GM18526 (cell line): ENCODE data around the gene GPSM1.

ENCODE experiments used
- POLR2A ChIP-seq: IDR thresholded peaks from 3 replicates; pipeline ENCODE4 v1.6.1; 2011; ENCODE audit not compliant: insufficient read length; ENCODE audit errors: extremely low read depth

The GPSM1 gene

DNA sequence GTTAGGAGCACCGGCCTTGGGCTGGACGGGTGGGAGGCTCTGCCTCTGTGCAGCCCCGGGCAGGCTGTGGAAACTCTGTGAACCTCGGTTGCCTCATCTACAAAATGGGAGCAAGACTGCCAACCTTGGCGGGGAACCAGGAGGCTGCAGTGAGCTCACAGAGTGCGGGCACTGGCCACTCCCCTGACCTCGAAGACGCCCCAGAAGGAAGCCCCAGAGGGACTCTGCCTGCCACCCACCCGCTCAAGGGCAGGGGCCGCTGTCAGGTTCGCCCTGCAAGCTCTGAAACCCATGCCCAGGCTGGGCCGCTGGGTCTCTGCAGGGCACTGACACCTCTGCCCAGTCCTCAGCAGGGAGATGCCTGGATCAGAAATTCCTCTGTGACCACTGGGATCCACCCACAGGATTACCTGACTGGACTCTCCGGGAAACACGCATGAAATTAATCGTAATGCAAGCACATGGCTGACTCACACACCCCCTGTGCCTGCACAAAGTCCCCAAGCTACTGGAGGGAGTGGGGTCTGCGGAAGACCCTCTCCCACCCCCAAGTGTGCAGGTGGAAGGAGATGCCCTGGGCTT lies 30.8 kb upstream of the GPSM1 start:
- no peak for TF ChIP-seq POLR2A

DNA sequence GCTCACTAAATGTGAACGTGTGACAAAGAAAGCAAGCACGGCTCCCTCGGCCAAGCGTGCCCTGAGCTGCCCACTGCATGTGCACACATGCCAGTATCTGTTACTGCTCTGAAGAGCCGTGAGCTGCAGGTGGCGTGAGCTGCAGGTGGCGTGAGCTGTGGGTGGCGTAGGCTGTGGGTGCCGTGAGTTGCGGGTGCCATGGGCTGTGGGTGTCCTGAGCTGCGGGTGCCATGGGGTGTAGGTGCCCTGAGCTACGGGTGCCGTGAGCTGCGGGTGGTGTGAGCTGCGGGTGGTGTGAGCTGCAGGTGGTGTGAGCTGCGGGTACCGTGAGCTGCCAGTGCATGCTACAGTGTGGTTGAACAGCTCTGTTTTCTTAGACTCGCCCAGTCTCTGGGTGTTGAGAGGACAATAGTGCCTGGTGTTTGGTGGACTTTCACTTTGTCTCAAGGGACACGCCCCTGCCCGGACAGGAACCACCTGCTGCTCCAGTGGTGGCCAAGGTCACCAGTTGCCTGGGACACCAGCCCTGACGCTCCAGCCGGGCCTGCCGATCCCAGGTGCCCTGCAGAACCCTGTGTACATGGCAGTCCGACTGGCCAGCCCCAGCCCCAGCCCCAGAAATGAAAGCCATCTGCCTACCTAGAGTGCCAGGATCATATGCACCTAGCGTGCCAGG lies 30.2 kb upstream of the GPSM1 start:
- TF ChIP-seq POLR2A: no peak

DNA sequence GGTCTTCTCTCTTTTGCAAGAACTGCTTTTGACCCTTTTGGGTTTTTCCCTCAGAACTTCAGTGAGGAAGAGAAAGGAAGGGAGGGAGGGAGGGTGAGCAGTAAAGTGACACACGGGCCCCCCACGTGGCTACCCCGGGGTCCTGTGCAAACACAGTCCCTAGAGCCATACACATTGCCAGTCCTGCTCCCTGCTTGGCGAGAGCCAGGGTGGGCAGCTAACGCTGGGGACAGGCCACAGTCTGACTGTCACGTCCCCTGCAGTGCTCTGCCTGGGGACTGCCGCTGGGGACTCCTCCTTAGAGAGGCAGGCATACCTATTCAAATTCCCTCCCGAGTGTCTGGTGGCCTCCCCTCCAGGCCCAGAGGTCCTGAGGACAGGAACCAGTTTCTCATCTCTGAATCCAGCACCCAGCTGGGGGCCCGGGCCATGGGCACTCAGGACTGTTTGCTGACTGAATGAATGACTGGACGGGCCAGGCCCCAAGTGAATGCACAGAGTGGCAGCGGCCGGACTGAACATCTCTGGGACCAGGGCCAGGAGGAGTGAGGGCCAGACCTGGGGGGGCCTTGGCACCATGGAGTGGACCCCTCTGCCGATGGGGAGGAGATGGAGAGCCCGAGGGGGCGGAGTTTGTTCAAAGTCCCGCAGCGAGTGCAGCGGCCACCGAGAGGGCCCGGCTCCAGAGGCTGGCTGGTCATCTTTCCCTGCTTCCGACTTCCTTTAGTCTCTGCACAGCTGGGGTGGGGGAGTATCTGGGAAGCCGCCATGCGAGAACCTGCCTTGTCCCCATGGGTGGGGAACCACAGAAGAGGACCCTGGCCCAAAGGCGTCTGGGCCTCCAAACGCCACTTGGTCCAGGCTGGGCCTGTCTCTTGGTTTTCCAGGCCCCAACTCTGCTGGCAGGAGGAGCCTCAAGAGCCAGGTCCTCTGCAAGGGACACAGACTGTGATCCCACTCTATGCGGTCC lies 29.3 kb upstream of the GPSM1 start:
- TF ChIP-seq POLR2A: no peak

DNA sequence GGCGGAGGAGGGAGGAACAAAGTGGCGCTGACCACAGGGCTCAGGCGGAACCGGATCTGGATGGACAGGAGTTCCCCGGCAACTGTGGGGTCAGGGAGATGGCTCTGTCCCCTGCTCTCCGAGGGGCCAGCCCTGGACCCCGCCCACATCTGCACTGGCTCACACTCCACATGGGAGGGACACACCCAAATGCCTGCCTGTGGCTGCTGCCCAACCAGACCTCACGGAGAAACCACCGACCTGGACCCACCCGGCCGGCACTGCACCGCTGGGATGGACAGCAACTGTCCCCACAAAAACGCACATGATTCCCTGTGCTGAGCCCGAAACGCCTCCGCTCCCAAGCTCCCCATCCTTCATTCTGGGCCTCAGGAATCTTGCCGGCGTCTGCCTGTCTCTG lies 28.2 kb upstream of the GPSM1 start:
- TF ChIP-seq POLR2A: no peak

DNA sequence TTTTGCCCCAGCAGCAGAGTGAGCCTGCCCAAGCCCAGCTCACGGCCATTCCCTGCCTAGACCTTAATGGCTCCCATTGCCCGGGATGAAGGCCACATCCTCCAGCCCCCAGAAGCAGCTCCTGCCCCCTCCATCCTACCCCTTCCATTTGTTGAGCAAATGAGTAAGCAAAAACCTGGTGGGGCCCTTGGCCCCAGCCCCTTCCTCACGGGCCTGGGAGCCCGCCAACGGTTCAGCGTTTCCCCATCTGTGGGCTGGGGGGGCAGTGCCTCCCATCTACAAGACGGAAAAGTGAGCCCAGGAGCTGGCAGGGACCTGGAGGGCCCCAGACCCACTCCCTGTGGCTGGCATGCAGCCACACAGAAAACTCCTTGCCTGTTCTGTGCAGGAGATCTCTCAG lies 27.8 kb upstream of the GPSM1 start:
- no peak for TF ChIP-seq POLR2A

- TF ChIP-seq POLR2A: no peak
These were observed 27.3 kb upstream of the GPSM1 start for GRCh38 chr9:136300016-136300545.

DNA sequence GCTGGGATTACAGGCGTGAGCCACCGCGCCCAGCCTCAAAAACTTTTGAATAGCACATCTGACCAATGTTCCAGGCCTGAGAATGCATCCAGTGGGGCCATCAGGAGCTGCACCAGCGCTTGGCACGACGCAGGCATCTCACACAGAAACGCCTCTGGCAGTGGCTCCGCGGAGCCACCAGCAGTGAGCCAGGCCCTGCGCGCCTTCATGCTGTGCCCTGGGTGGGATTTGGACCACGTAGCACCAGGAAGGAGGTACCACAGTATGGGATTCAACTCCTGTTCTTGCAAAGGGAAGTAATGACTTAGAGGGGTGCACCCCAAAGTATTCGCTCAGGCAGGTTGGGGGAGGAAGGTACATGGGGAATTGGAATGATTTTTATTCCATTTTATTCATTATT lies 26.5 kb upstream of the GPSM1 start:
- TF ChIP-seq POLR2A: no peak

GRCh38 chr9:136302527-136302926 lies 24.8 kb upstream of the GPSM1 start:
- TF ChIP-seq POLR2A: no peak

GRCh38 chr9:136303066-136303824 lies 24.1 kb upstream of the GPSM1 start:
- TF ChIP-seq POLR2A: no peak

DNA sequence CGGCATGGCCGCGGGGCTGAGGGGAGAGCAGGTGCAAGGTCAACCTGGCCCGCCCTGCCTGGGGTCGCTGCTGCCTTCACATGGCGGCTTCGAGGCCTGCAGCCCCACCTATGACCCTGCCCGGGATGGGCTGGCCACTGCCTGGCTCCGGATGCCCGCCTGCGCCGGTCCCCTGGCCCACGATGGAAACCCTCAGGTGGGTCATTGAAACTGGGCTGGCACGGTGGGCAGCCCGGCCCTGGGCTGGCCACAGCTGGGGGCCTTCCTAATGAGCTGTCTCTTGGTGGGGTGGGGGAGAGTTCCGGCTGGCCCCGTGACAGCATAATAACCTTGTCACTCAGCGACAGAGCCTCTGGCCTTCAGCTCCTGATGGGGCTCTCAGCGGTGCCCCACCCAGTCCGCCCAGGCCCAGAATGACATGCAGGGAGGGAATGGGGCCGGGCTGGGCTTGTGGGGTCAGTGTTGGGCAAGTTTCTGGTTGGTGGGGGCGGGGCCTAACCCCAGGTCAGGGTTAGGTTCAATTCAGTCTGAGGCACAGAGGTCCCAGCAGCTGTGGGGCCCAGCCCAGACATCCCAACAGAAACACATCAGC lies 23.4 kb upstream of the GPSM1 start, which contains the start of gene CCDC187:
TSS of gene CCDC187 (minus strand) at position 270 of the 592 bp plus-strand sequence. CDS start at position 6, 264 bp downstream.
- TF ChIP-seq POLR2A: no peak

DNA sequence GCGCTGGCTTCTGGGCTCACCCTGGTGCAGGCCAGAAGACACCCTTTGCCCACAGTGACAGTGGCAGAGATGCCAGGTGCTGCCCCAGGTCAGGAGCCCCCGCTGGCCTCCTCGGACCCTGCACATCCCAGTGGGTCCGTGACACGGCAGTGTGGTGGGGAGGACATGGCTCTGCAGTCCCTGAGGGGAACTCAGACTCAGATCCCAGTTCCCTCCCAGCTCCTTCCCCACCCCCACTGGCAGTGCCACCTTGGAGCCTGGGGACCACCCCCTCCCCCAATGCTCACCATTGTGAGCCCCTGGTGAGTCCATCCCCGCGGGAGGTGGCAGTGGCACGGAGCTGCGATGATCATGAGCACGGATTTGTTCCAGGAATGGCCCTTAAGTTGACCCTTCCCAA lies 22.9 kb upstream of the GPSM1 start:
- no peak for TF ChIP-seq POLR2A

DNA sequence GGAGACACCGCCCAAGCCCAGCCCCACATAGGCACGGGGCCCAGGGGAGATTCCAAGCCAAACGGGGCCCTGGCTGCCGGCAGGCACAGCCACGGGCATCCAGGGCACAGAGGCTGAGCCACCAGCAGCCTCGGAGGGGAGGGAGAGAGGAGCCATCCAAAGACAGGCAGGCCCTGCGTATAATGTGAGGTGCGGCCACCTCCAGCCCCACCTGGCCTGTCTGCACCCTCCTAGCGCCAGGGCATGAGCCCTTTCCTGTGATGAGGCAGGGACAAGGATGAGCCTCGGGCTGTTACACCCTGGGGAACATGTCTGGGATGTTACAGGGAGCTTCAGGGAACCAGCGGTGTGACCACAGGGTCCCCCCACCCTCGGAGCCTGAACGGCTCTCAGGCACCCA lies 22.4 kb upstream of the GPSM1 start:
- TF ChIP-seq POLR2A: no peak

GRCh38 chr9:136305804-136306203 lies 21.5 kb upstream of the GPSM1 start:
- no peak for TF ChIP-seq POLR2A

DNA sequence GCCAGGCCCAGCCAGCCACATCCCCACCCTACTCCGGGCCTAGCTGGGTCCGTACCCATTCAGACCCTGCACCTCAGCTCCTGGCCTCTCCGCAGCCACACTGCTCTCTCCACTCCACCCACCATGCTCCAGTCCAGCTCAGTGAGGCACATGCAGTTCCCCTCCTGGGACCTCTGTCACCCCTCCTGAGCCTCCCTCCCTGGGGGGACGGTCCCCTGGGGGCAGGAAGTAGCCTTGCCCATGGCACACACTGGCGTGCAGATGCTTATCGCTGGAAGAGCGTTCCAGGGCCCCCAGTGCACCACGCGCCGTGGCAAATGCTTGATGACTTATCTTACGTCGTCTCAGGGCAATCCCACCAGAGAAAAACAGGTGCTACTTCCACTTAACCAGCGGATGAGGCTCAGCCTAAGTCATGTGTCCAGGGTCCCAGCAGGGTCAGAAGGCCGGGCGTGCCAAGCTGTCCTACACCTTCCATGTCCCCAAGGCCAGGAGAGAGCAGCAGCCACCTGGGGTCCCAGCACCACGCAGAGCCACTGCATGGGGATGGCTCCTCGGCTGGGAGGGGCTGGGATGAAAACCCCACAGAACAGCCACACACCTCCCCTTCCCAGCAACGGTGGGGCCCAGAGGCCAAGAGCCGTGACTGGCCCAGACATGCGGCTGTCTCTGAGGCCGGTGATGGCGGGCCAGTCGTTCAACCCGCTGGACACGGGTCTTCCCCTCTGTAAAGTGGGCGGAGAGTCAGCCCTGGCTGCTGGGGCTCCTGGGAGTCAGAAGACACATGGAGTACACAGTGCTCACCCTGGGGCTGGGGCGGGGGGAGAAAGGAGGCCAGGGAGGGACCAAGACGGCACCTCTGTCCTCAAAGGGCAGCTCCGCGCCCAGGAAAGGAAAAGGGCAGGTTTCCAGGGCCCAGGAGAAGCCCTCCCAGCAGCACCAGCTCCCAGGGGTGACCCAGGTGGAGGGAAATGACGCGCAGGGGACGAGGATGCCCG lies 20.8 kb upstream of the GPSM1 start:
- no peak for TF ChIP-seq POLR2A
